ENCODE measurements around the gene PTPRG.

PTPRG gene

GRCh38 chr3:61774279-61774890 is 213.0 kb downstream of the PTPRG start:
- DNase-seq: no peak

- no peak for DNase-seq
These were observed 215.0 kb downstream of the PTPRG start for GRCh38 chr3:61776390-61776789.

GRCh38 chr3:61777483-61777882 is 216.1 kb downstream of the PTPRG start:
- no peak for DNase-seq

GRCh38 chr3:61778095-61778494 is 216.7 kb downstream of the PTPRG start:
- DNase-seq: no peak

- DNase-seq: no peak
These were observed 218.6 kb downstream of the PTPRG start for GRCh38 chr3:61780016-61780415.

- DNase-seq: no peak
These were observed 219.3 kb downstream of the PTPRG start for GRCh38 chr3:61780455-61781228.

- no peak for DNase-seq
These were observed 222.8 kb downstream of the PTPRG start for GRCh38 chr3:61783993-61784718.

- DNase-seq: no peak
These were observed 227.5 kb downstream of the PTPRG start for GRCh38 chr3:61788623-61789507.

- no peak for DNase-seq
These were observed 228.5 kb downstream of the PTPRG start for GRCh38 chr3:61789861-61790260.

- DNase-seq: no peak
These were observed 229.0 kb downstream of the PTPRG start for GRCh38 chr3:61790411-61790810.

- no peak for DNase-seq
These were observed 231.7 kb downstream of the PTPRG start for GRCh38 chr3:61793056-61793455.

GRCh38 chr3:61793521-61793920 is 232.2 kb downstream of the PTPRG start:
- no peak for DNase-seq

GRCh38 chr3:61794341-61794740 is 233.0 kb downstream of the PTPRG start:
- no peak for DNase-seq

- no peak for DNase-seq
These were observed 233.6 kb downstream of the PTPRG start for GRCh38 chr3:61794961-61795360.

- DNase-seq: no peak
These were observed 234.8 kb downstream of the PTPRG start for GRCh38 chr3:61796088-61796680.

- no peak for DNase-seq
These were observed 235.5 kb downstream of the PTPRG start for GRCh38 chr3:61796911-61797310.

GRCh38 chr3:61802772-61803171 is 241.4 kb downstream of the PTPRG start:
- DNase-seq: no peak

- DNase-seq: no peak
These were observed 242.6 kb downstream of the PTPRG start for GRCh38 chr3:61803983-61804382.

- no peak for DNase-seq
These were observed 243.4 kb downstream of the PTPRG start for GRCh38 chr3:61804782-61805181.

GRCh38 chr3:61805510-61806080 is 244.2 kb downstream of the PTPRG start:
- no peak for DNase-seq

- no peak for DNase-seq
These were observed 245.4 kb downstream of the PTPRG start for GRCh38 chr3:61806810-61807209.

GRCh38 chr3:61807865-61808276 is 246.5 kb downstream of the PTPRG start:
- DNase-seq: no peak

Data from hematopoietic multipotent progenitor cell treated with erythropoietin and hydrocortisone succinate and interleukin-3 and kit ligand, for 8 days (in vitro differentiated cells).